Measurements from ENCODE around the gene MAP1LC3C. TPM values are rescaled to one million over a fixed set of nuclear protein-coding genes. Genes with fewer than 3 reads are reported as not detected.

Gene MAP1LC3C
- total RNA-seq, result 38.0 TPM

DNA sequence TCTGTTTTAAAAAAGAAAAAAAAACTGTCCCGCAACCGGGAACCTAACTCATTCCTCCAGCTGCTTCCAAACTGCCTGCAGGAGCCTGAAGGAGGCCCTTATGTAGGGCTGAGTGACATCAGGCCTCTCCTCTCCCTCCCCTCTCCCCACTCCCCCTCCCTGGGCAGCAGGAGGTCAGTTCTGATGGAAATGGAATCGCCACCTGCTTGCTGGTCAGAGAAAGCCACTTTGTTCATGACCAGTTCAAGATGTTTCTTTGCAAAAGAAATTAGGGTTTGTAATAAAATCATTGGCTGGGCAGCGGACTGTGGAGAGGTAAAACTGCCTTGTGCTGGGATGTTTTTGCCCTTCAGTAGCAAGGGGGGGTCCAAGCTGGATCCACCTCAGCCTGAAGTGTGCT, at the start of gene MAP1LC3C:
MAP1LC3C (minus strand) TSS at position 73 of the 400 bp plus-strand sequence. CDS start 90 bp downstream, outside the sequence.
- peak; percentile 66 for DNase-seq

DNA sequence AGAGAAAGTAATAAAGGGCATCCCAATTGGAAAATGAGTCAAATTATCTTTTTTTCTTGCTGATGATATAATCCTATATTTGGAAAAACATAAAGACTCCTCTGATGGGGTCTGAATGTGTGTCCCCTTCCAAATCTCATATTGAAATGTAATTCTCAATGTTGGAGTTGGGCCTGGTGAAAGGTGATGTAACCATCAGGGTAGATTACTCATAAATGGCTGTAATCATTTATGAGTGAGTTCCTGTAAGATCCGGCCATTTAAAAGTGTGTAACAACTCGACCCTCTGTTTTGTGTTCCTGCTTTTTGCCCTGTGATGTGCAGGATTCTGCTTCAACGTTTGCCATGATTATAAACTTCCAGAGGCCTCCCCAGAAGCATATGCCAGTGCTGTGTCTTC, 44.3 kb upstream of the MAP1LC3C start:
- no peak for DNase-seq

- no peak for DNase-seq
Observed at GRCh38 chr1:242034392-242034791, 35.5 kb upstream of the MAP1LC3C start.

DNA sequence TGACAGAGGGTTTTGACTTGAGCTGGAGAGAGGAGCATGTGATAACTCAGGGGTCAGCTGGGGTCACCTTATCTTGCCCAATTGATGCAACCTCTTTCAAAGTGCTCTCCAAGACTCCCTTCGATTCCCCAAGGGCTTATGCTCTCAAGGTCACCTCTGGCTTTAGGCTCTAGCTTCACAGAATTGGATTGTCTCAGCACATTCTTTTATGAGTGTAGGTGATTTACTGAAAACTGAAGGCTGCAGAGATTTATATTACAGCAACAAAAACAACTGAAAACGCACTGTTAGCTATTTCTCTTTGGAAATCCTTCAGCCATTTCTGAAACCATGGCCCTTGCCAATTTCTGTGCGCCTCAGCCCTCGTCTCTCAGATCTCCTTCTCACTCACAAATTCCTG, 34.5 kb upstream of the MAP1LC3C start:
- peak; percentile 8 for DNase-seq

- DNase-seq, result no peak
Observed at GRCh38 chr1:242030071-242030470, 31.2 kb upstream of the MAP1LC3C start.

GRCh38 chr1:242025681-242026080, 26.8 kb upstream of the MAP1LC3C start:
- no peak for DNase-seq

DNA sequence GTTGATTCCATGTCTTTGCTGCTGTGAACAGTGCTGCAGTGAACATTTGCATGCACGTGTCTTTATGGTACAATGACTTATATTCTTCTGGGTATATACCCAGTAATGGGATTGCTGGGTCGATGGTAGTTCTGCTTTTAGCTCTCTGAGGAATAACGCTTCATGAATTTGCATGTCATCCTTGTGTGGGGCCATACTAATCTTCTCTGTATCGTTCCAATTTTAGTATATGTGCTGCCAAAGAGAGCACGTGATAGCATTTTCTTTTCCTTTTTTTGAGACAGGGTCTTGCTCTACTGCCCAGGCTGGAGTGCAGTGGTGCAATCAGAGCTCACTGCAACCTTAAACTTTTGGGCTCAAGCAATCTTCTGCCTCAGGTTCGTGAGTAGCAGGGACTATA, 24.9 kb upstream of the MAP1LC3C start:
- no peak for DNase-seq

- DNase-seq, result no peak
Observed at GRCh38 chr1:242019018-242019417, 20.1 kb upstream of the MAP1LC3C start.

GRCh38 chr1:242017580-242018233, 18.8 kb upstream of the MAP1LC3C start:
- peak; percentile 75 for DNase-seq

- DNase-seq, result peak; percentile 59
Observed at GRCh38 chr1:242016479-242016878, 17.6 kb upstream of the MAP1LC3C start.

DNA sequence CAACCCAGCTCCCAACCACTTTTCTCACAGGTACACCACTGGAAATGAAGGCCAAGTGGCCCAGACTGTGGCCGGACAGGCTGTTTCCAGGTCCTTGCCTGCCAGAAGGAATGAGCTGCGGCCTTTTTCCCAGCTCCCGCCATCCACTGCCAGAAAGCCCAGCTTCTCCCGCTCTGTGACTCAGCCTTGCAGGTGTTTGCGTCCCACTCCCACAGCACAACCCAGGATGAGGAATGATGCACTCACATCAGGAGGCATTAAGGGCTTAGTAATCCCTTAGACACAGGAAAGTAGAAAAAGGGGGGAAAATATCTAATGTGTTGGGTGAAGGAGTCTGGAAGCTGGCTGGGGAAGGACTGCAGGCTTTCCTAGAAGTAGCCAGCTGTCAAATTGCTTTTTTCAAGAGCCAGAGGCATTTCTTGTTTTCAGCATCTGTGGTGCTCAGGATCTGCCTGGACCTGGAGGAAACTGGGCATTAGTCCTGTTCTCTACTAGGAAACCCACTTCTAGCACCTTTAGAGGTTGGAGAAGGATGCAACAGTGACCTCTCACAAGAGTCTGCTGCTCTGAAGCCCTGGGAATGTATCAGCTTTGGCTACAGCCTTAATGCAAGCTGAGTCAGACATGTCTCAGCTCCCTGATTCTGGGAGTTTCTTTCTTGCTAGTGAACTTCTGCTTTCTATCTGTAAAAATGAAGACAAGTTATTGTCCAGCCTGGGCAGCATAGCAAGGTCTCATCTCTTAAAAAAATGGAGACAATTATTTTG, 13.2 kb upstream of the MAP1LC3C start:
- peak; percentile 67 for DNase-seq

DNA sequence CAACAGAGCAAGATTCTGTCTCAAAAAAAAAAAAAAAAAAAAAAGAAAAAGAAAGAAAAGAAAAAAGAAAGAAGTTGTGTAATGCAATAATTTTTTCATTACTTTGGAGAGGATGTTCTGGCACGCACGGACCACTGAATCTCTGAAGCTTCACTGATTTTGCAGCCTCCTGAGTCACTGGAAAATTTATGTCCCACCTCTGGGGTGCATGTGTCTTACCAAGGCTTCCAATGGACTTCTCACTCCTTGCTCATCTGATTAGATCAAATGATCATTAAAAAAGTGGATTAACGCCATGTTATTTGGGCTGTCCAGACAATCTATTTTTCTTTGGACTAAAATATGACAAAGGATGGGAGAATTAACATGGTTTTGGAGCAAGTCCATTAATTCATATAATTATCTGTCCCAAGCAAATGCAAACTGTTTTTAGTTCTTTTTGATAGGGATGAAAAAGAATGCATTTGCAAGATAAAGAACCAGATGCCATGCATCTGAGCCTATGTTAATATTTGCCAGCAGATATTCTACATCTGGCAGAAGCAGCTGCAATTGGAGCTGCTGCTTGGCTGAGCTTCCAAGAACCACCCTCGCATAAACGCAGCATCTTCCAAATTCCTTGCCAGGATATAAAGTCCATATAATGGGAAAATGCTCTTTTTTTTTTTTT, 10.1 kb upstream of the MAP1LC3C start:
- peak; percentile 77 for DNase-seq

DNA sequence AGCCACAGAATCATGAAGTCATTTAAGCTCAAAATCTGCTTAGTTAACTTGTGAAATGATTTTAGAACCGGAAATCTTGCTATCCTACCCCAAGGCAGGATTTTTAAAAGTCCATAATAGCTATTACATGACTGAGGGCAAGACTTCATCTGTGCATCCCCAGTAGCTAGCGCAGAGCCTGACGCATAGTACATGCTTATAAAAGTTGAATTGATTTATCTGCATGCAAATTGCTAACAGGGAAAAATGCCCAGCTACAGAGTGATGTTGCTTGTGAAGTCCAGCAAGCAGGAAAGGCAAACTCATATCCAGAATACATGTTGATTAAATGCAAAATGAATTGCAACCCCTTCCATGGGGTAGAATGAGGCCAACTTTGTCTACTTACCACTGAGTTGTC, 8.1 kb upstream of the MAP1LC3C start:
- DNase-seq, result peak; percentile 37

- DNase-seq, result no peak
Observed at GRCh38 chr1:242005866-242006535, 7.1 kb upstream of the MAP1LC3C start.

DNA sequence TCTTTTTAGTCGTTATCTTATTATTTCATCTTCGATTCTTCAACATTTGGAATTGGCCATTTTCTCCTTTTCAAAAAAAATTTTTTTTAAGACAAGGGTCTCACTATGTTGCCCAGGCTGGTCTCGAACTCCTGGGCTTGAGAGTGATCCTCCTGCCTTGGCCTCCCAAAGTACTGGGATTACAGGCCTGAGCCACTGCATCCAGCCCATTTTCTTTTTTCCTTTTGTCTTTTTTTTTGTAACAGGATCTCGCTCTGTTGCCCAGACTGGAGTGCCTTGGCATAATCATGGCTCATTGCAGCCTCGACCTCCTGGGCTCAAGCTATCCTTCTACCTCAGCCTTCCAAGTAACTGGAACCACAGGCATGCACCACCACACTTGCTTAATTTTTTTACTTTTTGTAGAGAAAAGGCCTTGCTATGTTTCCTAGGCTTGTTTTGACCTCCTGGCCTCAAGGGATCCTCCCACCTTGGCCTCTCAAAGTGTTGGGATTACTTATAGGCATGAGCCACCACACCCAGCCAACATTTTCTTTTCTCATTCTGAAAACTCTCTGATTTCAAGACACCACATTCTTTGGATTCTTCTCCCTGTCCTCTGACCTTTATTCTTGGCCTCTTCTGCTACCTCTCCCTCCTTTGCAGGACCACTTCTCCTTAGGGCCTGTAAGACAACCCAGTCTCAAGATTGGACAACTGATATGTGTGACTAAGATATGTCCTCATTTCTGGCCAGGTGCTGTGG, 6.0 kb upstream of the MAP1LC3C start:
- DNase-seq, result no peak

DNA sequence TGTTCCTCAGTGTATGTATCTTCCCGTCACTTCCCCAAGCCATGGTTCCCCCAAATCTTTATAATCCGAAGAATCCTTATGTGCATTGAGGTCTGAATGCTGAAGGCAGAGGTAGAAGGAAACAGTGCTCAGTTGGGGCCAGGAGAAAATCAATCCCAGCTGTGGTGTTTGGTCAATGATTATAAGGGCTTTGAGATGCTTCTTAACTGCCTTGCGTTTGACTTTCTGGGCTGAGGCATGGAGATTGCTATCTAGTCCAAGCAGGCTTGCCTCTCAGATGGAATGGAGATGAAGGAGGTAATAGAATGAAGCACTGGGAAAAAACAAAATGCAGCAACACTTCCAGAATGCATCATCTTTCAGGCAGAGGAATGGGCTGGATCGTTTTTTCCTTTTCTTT, 3.6 kb upstream of the MAP1LC3C start:
- peak; percentile 43 for DNase-seq

GRCh38 chr1:242002072-242002471, 3.2 kb upstream of the MAP1LC3C start:
- no peak for DNase-seq

GRCh38 chr1:242000434-242000833, 1.5 kb upstream of the MAP1LC3C start:
- DNase-seq, result no peak

GRCh38 chr1:241998412-241998921, 431 bp downstream of the MAP1LC3C start:
- peak; percentile 91 for DNase-seq

DNA sequence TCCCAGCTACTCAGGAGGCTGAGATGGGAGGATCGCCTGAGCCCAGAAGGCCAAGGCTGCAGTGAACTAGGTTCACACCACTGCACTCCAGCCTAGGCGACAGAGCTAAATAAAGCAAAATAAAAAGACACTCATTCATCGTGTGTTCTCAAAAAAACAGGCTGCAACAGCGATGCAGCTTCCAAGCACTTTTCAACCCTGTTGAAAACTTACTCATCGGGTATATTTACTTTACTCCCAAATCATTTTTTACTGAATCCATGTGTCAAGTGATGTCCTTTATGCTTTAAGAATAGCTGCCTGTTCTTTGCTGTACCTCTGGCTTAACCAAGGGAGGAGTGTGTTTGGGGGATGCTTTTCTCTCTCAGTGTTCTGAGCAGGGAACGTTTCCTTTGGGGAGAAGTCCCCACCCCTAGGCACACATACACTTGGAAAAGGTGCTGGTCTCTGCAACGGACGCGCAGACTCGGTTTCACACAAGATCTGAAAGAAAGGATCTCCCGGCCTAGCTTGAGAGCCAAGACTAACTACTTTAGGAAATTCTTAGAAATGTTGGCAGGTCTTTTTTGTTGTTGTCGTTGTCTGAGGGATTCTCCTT, 1.4 kb downstream of the MAP1LC3C start:
- peak; percentile 41 for DNase-seq

GRCh38 chr1:241994171-241994570, 4.7 kb downstream of the MAP1LC3C start:
- no peak for DNase-seq

Data from tongue (tissue), 2 donors.